Eye (tissue), 1 donor: ENCODE measurements around the gene FOXL1.

Source experiments
- DNase-seq: peaks from one replicate; pipeline ENCODE4 v3.0.0-alpha.2; 2015

FOXL1 gene

GRCh38 chr16:86549076-86549892 is 29.1 kb upstream of the FOXL1 start:
- DNase-seq = no peak

DNA sequence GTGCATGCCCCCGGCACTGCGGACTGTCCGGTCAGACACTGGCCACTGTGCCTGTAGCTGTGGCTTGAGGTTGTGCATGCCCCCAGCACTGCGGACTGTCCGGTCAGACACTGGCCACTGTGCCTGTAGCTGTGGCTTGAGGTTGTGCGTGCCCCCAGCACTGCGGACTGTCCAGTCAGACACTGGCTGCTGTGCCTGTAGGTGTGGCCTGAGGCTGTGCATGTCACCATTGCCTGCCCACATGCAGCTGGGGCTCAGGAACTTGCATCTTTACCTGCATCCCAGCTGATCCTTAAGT is 28.5 kb upstream of the FOXL1 start:
- DNase-seq = no peak

- DNase-seq = no peak
These were observed 28.1 kb upstream of the FOXL1 start for GRCh38 chr16:86550281-86550680.

DNA sequence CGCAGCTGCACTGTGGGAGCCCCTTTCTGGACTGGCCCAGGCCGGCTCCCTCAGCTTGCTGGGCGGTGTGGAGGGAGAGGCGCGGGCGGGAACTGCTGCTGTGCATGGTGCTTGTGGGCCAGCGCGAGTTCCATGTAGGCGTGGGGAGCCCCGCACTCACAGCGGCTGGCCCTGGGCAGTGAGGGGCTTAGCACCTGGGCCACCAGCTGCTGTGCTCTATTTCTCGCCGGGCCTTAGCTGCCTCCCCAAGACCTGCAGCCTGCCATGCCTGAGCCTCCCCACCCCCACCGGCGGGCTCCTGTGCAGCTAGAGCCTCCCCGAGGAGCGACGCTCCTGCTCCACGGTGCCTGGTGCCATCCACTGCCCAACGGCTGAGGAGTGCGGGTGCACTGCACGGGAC is 25.0 kb upstream of the FOXL1 start:
- no peak for DNase-seq

DNA sequence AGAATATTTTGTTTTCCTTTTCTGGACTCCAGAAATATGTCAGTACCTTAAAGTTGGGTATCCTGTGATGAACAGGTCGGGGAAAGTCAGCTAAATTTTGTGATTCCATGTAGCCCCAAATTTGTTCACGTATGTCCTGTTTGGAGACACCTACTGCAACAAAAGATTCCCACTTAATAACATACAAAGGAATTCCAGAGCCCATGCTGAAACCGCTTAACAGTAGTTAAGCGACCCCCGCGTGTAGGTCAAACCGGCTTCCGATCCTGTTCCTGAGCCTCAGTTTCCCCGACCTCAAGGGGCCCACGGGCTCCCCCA is 23.8 kb upstream of the FOXL1 start:
- DNase-seq = no peak

- peak; percentile 98 for DNase-seq
These were observed 23.2 kb upstream of the FOXL1 start, which contains the start of gene MTHFSD for GRCh38 chr16:86554917-86555703. TSS of gene MTHFSD (minus strand) at chr16:86555235. CDS start at chr16:86555184, 51 bp downstream.

DNA sequence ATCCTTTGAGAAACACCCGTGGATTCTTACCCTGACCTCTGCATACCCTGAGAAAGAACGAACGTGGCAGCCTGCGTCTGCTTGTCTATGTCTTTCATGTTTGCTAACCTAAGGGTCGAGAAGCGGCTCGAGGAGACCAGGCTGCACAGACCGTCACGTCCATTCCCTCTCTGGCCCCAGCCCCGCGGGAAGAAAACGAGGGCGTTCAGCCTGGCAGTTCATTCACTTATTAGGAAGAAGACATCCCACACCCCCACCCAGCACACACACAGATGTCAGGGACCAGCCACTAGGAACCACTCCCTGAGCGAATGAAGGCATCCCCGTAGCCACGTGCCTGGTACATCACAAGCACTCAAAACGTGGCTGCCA is 22.7 kb upstream of the FOXL1 start:
- DNase-seq = no peak

DNA sequence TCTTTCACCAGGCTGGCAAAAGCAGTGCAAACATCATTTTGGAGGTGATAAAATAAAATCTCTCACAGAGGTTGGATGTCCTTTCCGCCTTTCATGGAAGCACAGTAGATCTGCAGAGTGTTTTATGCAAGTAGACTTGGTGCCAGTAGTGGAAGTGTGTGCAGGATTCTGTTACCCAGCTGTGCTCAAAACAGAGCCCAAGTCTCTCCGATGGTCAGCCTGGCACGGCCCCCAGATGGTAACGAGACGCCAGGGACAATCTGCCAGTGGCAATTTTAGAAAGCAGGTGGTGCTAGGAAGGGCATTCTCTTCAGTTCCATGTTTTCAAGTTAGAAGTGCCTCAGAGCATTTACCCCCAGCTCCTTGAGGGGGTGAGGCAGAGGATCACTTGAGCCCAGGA is 21.8 kb upstream of the FOXL1 start:
- no peak for DNase-seq

GRCh38 chr16:86557587-86557986 is 20.8 kb upstream of the FOXL1 start:
- no peak for DNase-seq

DNA sequence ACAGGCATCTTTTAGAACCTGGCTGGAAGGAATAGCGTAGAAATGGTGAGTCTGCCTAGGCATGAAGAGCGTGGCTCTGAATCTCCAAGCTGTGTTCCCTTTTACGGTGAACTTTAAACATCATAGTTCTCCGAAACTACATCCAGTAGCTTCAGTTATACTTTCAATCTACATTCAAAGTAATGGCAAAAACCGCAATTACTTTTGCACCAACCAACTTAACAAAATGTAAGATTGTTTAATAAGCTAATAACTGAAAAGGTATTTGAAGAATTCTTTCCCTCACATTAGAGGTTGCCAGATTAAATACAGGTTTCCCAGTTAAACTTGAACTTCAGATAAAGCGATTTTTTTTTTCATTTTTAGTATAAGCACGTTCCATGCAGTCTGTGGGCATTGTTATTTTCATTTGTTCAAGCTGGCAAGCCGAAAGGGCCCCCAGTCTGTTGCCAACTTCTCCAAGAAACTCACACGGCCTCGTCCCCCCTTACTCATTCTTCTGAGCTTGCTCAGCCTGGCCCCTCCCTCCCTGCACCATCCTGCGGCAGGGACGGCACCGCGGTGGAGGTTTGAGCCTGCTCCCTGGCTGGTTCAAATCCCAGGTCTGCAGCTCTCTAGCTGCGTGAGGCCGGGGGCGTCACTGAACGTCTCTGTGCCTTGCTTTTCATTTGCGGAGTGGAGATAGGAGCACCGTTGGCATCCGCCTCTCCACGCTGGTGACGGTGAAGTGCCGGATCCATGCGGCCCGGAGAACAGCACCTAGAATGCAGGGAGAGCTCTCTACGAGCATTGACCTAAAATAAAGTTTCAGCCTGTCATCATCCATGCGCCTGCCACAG is 19.8 kb upstream of the FOXL1 start:
- no peak for DNase-seq

DNA sequence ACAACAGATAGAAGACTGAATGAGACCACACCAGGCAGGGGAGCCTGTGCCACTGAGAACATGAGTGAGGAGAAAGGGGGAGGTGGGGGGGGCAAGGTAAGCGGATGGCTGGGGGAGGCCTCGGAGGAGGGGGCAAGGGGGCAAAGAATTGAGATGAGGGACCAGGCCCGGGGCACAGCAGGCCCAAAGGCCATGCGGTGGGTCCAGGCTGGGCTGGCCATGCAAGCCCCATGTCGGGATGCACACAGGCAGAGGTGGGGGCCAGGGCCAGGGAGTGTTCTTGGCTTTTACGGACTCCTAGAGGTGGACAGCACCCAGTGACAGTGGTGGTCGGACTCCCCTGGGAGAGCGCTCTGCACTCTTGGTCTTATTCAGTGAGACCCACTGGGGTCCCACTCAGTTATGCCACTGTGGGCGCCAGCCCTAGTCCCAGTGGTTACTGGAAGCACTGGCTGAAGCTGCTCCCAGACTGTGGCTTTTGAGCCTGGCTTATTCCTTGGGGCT is 18.5 kb upstream of the FOXL1 start:
- no peak for DNase-seq

DNA sequence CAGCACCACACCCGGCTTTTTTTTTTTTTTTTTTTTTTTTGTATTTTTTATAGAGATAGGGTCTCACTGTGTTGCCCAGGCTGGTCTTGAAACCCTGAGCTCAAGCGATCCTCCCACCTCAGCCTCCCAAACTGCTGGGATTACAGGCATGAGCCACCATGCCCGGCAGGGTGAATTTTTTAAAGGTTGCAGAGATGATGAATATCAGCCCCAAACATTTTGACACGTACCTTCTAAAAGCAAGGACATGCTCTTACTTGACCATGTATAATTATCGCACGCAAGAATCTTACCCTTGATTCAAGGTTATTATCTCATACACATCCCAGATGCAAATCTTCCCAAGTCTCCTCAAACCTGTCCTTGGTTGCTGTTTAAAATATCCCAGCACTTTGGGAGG is 16.0 kb upstream of the FOXL1 start:
- DNase-seq = no peak

DNA sequence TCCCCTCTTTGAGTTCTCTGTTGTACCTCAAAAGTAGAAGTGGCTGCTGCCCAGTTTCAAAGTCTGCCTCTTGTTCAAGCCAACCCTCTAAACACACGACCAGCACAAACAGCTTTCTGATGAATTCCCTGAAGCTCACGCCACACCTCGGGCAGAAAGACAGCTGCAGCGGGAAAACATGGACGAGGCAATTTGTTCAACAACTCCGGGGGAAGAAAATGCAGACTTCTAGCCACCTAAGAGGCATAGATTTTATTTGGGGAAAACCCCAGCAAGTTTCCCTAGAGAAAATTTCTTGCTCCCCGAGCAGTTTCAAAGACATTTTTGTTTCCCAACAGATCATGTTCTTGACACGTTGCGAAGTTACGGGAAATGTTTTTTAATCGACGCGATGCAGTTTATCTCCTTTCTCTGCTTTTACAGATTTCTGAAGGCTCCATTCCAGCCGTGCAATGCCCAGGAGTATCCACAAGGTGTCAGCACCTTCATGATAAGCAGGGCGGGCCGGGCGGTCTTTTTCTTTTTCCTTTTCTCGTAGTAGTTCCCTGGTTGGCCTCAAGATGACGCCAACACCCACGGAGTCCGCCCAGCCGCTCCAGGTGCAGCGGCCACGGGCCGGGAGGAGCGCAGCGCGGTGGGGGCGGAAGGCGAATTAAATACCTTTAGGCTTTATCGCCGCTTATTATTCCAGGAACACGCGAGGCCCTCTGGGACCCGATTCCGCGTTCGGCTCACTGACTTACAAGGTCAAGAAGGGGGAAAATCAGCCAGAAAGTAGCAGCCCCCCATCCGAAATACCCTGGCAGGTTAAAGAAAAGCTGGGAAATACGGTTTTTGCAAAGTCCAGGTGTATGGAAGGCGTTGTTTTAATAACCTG is 14.6 kb upstream of the FOXL1 start:
- DNase-seq = peak; percentile 97

DNA sequence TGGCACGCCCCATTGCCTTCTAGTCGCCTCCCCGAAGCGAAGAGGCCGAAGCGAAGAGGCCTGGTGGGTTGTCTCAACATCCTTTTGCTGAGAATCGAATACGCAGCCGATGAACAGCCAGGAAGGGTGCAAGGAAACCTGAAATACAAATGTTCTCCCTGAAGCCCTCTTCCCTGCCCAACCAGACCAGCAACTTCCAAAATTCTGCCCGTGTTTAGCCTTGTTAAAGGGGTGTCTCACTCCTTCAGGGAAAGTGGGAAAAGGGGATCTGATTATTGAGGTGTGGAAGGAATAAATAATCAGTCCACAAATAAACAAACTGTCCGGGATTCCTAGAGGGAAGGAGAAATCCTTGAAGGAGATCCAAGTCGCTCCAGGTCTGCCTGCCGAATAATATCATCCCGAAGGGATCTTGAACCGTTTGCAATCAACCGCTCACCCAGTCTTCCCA is 13.1 kb upstream of the FOXL1 start:
- peak; percentile 63 for DNase-seq

DNA sequence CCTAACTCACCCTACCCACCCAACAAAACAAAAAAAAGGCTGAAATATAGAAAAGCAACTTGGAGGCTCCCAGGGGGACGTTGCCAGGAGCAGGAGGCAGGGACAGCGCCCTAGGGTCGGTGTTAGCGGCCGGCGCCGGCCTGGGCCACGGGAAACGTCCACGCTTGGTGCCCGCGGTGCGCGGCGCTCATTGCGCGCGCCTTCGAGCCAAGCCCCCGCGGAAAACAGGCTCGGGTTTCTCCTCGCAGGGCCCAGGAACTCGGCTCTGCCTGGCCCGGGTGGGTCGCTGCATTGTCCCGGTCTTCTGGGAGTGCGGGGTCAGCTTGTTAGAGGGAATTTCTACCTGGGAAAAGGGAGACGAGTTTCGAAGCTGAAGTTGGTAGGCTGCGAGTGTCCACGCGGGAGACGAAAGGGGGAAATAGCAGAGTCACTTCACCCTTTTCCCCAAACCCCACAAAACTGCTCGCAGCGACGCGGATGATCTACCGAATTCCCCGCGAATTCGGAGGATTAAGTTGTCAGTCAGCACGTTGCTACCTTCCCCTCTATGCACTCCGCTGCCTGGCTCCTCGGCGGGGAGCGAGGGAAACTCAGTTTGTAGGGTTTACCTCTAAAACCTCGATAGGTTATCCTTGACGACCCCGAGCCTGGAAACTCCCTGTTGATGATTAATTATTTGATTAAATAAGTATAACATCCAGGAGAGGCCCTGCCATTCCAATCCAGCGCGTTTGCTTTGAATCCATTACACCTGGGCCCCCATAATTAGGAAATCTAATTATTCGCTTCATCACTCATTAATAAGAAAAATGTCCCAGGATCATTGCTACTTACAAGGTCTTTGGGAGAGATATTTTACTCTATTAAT is 12.5 kb upstream of the FOXL1 start:
- peak; percentile 51 for DNase-seq

GRCh38 chr16:86566601-86566965 is 11.8 kb upstream of the FOXL1 start, which contains the start of gene FOXC2:
TSS of gene FOXC2 (plus strand) at chr16:86566829. CDS start at chr16:86567336, 507 bp downstream.
- DNase-seq = peak; percentile 96

- DNase-seq = peak; percentile 69
These were observed 11.2 kb upstream of the FOXL1 start for GRCh38 chr16:86566966-86567700.

GRCh38 chr16:86567701-86568581 is 10.4 kb upstream of the FOXL1 start:
- DNase-seq = no peak
